ENCODE results near the gene FANCM.
A peak's percentile ranks its signal among the peaks of the same experiment; 100 is the strongest.
"Not testable (repeated sequence)": the region's sequence is repeated elsewhere in the genome, so short reads cannot be mapped to it uniquely, and the experiment has no call there.

The FANCM gene

GRCh38 chr14:45214341-45214740 lies 78.6 kb downstream of the FANCM start:
- not testable (repeated sequence) for H3K4me3 ChIP-seq (ENCODE audit: low read length); DNase-seq (ENCODE audit: low read depth, low spot score)

- DNase-seq (ENCODE audit: low read depth, low spot score), result no peak
- H3K4me3 ChIP-seq (ENCODE audit: low read length), result no peak overlapping the region
These were observed 86.9 kb downstream of the FANCM start for GRCh38 chr14:45222485-45223262.

- no peak for DNase-seq (ENCODE audit: low read depth, low spot score)
- no peak overlapping the region for H3K4me3 ChIP-seq (ENCODE audit: low read length)
These were observed 91.8 kb downstream of the FANCM start for GRCh38 chr14:45227566-45227965.

- no peak for DNase-seq (ENCODE audit: low read depth, low spot score)
- no peak overlapping the region for H3K4me3 ChIP-seq (ENCODE audit: low read length)
These were observed 103.3 kb downstream of the FANCM start for GRCh38 chr14:45238988-45239387.

- no peak overlapping the region for H3K4me3 ChIP-seq (ENCODE audit: low read length)
- no peak for DNase-seq (ENCODE audit: low read depth, low spot score)
These were observed 107.0 kb downstream of the FANCM start for GRCh38 chr14:45242706-45243105.

GRCh38 chr14:45246151-45246550 lies 110.4 kb downstream of the FANCM start:
- H3K4me3 ChIP-seq (ENCODE audit: low read length), result no peak overlapping the region
- DNase-seq (ENCODE audit: low read depth, low spot score), result no peak

- H3K4me3 ChIP-seq (ENCODE audit: low read length), result no peak overlapping the region
These were observed 111.0 kb downstream of the FANCM start for GRCh38 chr14:45246691-45247090.

GRCh38 chr14:45247427-45247826 lies 111.7 kb downstream of the FANCM start:
- DNase-seq (ENCODE audit: low read depth, low spot score), result no peak
- H3K4me3 ChIP-seq (ENCODE audit: low read length), result no peak overlapping the region

More at GRCh38 chr14:45246691-45247090, 111.0 kb downstream of the FANCM start:
- DNase-seq (ENCODE audit: low read depth, low spot score), result no peak

- DNase-seq (ENCODE audit: low read depth, low spot score), result peak; percentile 36
- H3K4me3 ChIP-seq (ENCODE audit: low read length), result no peak overlapping the region
These were observed 114.3 kb downstream of the FANCM start for GRCh38 chr14:45249856-45250575.
